Gastrocnemius medialis (tissue), 4 donors: ENCODE data around the gene ADGRF3.

Source experiments
- POLR2A ChIP-seq, 2 donors: fragments of 450-650 bp; IDR thresholded peaks; one replicate each; pipeline ENCODE4 v1.6.1; 2017; ENCODE audit warnings: antibody characterized with exemption in 2 of 2, mild to moderate bottlenecking in 2 of 2, moderate library complexity in 2 of 2
- TF ChIP-seq, protein P1 (sequence below), 5 experiments: fragments of 450-650 bp in 3 of 5; fragments of 200-600 bp in 2 of 5; sonication (generic) in 2 of 5; IDR thresholded peaks in 4 of 5; conservative IDR thresholded peaks in 1 of 5; 1 replicate in 4 of 5; 2 replicates in 1 of 5; pipeline ENCODE4 v1.5.1; 2016 to 2019; ENCODE audit warnings: antibody characterized with exemption in 5 of 5, mild to moderate bottlenecking in 3 of 5, moderate library complexity in 3 of 5

DNA sequence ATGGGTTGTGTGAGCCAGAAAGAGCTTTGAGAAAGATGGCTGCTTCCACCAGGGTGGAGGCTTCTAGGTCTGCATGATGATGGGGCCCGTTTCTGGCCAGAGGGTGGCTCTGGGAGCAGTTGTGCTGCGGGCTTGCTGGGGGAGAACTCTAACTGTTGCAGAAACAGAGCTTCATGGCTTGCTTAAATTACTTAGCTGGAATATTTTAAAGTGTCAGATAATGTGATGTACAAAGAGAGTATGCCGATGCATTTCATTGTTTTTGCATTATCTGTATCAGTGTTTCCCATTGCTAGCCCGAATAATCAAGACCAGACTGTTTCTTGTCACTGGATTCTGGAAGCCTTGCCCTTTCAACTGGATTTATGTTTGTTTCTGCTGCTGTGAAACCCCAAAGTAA is 48.8 kb upstream of the ADGRF3 start:
- TF ChIP-seq POLR2A (IDR thresholded peaks at IDR 0.05) = no peak
- TF ChIP-seq, protein P1, sequence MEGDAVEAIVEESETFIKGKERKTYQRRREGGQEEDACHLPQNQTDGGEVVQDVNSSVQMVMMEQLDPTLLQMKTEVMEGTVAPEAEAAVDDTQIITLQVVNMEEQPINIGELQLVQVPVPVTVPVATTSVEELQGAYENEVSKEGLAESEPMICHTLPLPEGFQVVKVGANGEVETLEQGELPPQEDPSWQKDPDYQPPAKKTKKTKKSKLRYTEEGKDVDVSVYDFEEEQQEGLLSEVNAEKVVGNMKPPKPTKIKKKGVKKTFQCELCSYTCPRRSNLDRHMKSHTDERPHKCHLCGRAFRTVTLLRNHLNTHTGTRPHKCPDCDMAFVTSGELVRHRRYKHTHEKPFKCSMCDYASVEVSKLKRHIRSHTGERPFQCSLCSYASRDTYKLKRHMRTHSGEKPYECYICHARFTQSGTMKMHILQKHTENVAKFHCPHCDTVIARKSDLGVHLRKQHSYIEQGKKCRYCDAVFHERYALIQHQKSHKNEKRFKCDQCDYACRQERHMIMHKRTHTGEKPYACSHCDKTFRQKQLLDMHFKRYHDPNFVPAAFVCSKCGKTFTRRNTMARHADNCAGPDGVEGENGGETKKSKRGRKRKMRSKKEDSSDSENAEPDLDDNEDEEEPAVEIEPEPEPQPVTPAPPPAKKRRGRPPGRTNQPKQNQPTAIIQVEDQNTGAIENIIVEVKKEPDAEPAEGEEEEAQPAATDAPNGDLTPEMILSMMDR (IDR thresholded peaks at IDR 0.05 in 4 of 5, conservative IDR thresholded peaks at IDR 0.05 in 1 of 5) = no peak
